Body of pancreas (tissue), 4 donors: ENCODE measurements around the gene DNAI1.
"Not testable (repeated sequence)": the region's sequence is repeated elsewhere in the genome, so short reads cannot be mapped to it uniquely, and the experiment has no call there.

Experiments used
- POLR2A ChIP-seq, 3 donors: fragments of 450-650 bp; IDR thresholded peaks; one replicate each; pipeline ENCODE4 v1.6.1; 2016; ENCODE audit warnings: antibody characterized with exemption in 3 of 3, mild to moderate bottlenecking in 2 of 3
- TF ChIP-seq, protein P1 (sequence below), 7 experiments: fragments of 450-650 bp in 4 of 7; fragments of 200-600 bp in 3 of 7; sonication (generic) in 3 of 7; IDR thresholded peaks; one replicate each; pipeline ENCODE4 v1.5.1; 2016 to 2019; ENCODE audit warnings: antibody characterized with exemption in 7 of 7

DNA sequence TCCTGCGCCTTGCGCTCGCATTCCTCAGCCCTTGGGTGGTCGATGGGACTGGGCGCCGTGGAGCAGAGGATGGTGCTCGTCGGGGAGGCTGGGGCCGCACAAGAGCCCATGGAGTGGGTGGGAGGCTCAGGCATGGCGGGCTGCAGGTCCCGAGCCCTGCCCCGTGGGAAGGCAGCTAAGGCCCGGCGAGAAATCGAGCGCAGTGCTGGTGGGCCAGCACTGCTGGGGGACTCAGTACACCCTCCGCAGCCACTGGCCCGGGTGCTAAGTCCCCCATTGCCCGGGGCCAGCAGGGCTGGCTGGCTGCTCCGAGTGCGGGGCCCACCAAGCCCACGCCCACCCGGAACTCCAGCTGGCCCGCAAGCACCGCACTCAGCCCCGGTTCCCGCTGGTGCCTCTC lies 24.1 kb downstream of the DNAI1 start:
- not testable (repeated sequence) for TF ChIP-seq POLR2A (IDR thresholded peaks at IDR 0.05)
- TF ChIP-seq, protein P1, sequence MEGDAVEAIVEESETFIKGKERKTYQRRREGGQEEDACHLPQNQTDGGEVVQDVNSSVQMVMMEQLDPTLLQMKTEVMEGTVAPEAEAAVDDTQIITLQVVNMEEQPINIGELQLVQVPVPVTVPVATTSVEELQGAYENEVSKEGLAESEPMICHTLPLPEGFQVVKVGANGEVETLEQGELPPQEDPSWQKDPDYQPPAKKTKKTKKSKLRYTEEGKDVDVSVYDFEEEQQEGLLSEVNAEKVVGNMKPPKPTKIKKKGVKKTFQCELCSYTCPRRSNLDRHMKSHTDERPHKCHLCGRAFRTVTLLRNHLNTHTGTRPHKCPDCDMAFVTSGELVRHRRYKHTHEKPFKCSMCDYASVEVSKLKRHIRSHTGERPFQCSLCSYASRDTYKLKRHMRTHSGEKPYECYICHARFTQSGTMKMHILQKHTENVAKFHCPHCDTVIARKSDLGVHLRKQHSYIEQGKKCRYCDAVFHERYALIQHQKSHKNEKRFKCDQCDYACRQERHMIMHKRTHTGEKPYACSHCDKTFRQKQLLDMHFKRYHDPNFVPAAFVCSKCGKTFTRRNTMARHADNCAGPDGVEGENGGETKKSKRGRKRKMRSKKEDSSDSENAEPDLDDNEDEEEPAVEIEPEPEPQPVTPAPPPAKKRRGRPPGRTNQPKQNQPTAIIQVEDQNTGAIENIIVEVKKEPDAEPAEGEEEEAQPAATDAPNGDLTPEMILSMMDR (IDR thresholded peaks at IDR 0.05) = not testable (repeated sequence)
